H1 (cell line): ENCODE measurements around the gene MEGF11. TPM values are rescaled to one million over a fixed set of nuclear protein-coding genes. Genes with fewer than 3 reads are reported as not detected.
"Not testable (repeated sequence)": the region's sequence is repeated elsewhere in the genome, so short reads cannot be mapped to it uniquely, and the experiment has no call there.

Source experiments
- CTCF ChIA-PET: fragments of 300-600 bp; sonication (Branson Sonifier 250); formaldehyde crosslinking; loops from one replicate; lab custom pipeline; 2021; ENCODE audit not compliant: partially characterized antibody; lab: Charles Lee
- POLR2A ChIA-PET: fragments of 300-600 bp; sonication (Branson Sonifier 250); formaldehyde crosslinking; loops from one replicate; lab custom pipeline; 2021; ENCODE audit warnings: inconsistent platforms; ENCODE audit not compliant: partially characterized antibody; lab: Charles Lee
- DNase-seq, 2 experiments: peaks; one replicate each; pipeline versions ENCODE4 v3.0.0 to v3.0.0-alpha.2; 2010 to 2022; ENCODE audit warnings: low spot score in 2 of 2, low read depth in 1 of 2, mixed read lengths in 1 of 2
- FAIRE-seq: peaks from 2 replicates; lab custom pipeline; 2011; peaks lifted over from hg19 to GRCh38; lab: Jason Lieb, UNC
- H2AFZ ChIP-seq: 2 replicates; pipeline ENCODE4 v1.8.1; 2012; ENCODE audit warnings: low read length, inconsistent platforms
- H2AK5ac ChIP-seq: 2 replicates; pipeline ENCODE4 v1.6.1; 2013; ENCODE audit warnings: low read depth, low read length
- H2BK120ac ChIP-seq: replicated peaks from 2 replicates; pipeline ENCODE3; 2013; ENCODE audit warnings: low read depth, low read length, inconsistent platforms
- H2BK12ac ChIP-seq: 2 replicates; pipeline ENCODE4 v1.6.1; 2013; ENCODE audit warnings: low read depth, low read length
- H2BK15ac ChIP-seq: 2 replicates; pipeline ENCODE4 v1.6.1; 2013; ENCODE audit warnings: low read length
- H2BK20ac ChIP-seq: 2 replicates; pipeline ENCODE4 v1.6.1; 2013; ENCODE audit warnings: low read length
- H2BK5ac ChIP-seq: 2 replicates; pipeline ENCODE4 v1.6.1; 2013; ENCODE audit warnings: low read depth, low read length
- H3K14ac ChIP-seq: 2 replicates; pipeline ENCODE4 v1.6.1; 2013; ENCODE audit warnings: inconsistent platforms; ENCODE audit not compliant: insufficient read length
- H3K18ac ChIP-seq: 2 replicates; pipeline ENCODE4 v1.6.1; 2013; ENCODE audit warnings: low read length; ENCODE audit errors: extremely low read depth
- H3K23ac ChIP-seq: 2 replicates; pipeline ENCODE4 v1.6.1; 2013; ENCODE audit warnings: inconsistent platforms; ENCODE audit not compliant: insufficient read length
- H3K23me2 ChIP-seq: 2 replicates; pipeline ENCODE4 v1.6.1; 2013; ENCODE audit warnings: low read depth, low read length
- H3K27ac ChIP-seq: 2 replicates; pipeline ENCODE4 v1.6.1; 2011; ENCODE audit warnings: low read depth, low read length, inconsistent platforms
- H3K27me3 ChIP-seq, 4 experiments: replicated peaks in 1 of 4; 1 replicate in 1 of 4; 2 replicates in 3 of 4; pipeline versions ENCODE4 v1.6.1 to v1.8.1; 2011 to 2013; ENCODE audit warnings: low read length in 3 of 4, mild to moderate bottlenecking in 3 of 4, inconsistent platforms in 2 of 4, mixed read lengths in 2 of 4, moderate library complexity in 1 of 4; ENCODE audit not compliant: control insufficient read depth in 3 of 4, insufficient read depth in 3 of 4; ENCODE audit errors: extremely low read depth in 1 of 4
- H3K36me3 ChIP-seq, 4 experiments: 2 replicates each; pipeline versions ENCODE4 v1.6.1 to v1.8.1; 2011 to 2013; ENCODE audit warnings: mild to moderate bottlenecking in 4 of 4, low read length in 3 of 4, moderate library complexity in 2 of 4, control low read depth in 1 of 4, inconsistent platforms in 1 of 4; ENCODE audit not compliant: insufficient read depth in 4 of 4, control insufficient read depth in 2 of 4
- H3K4ac ChIP-seq: replicated peaks from 2 replicates; pipeline ENCODE3; 2013; ENCODE audit warnings: low read length, low read depth, mixed read lengths, inconsistent platforms; ENCODE audit not compliant: insufficient read length
- H3K4me1 ChIP-seq, 4 experiments: replicated peaks in 1 of 4; 1 replicate in 1 of 4; 2 replicates in 3 of 4; pipeline versions ENCODE4 v1.6.1 to v1.8.1; 2011 to 2013; ENCODE audit warnings: low read length in 3 of 4, inconsistent platforms in 2 of 4, mixed read lengths in 1 of 4; ENCODE audit not compliant: insufficient read depth in 4 of 4, control insufficient read depth in 3 of 4
- H3K4me2 ChIP-seq, 2 experiments: 2 replicates each; pipeline versions ENCODE4 v1.6.1 to v1.8.1; 2011 to 2013; ENCODE audit warnings: low read depth in 2 of 2, low read length in 2 of 2, control low read depth in 1 of 2, inconsistent platforms in 1 of 2, mild to moderate bottlenecking in 1 of 2; ENCODE audit not compliant: insufficient read depth in 1 of 2
- H3K4me3 ChIP-seq, 4 experiments: fragments of 200-600, 300-600 bp in 1 of 4; sonication (generic), shearing (Covaris generic), sonication (Bioruptor Twin) in 1 of 4; 2 replicates each; pipeline versions ENCODE4 v1.5.1 to v1.8.1; 2011 to 2016; ENCODE audit warnings: low read length in 4 of 4, low read depth in 3 of 4, control low read depth in 2 of 4, inconsistent platforms in 2 of 4, mild to moderate bottlenecking in 2 of 4, mixed read lengths in 1 of 4, moderate library complexity in 1 of 4; ENCODE audit not compliant: insufficient read depth in 2 of 4; ENCODE audit errors: extremely low read depth in 1 of 4
- H3K56ac ChIP-seq: replicated peaks from 2 replicates; pipeline ENCODE3; 2013; ENCODE audit warnings: low read depth, mild to moderate bottlenecking, mixed read lengths, low read length, inconsistent platforms; ENCODE audit not compliant: insufficient read length
- H3K79me1 ChIP-seq: 2 replicates; pipeline ENCODE4 v1.6.1; 2013; ENCODE audit warnings: low read depth, low read length, control low read depth
- H3K79me2 ChIP-seq, 2 experiments: 2 replicates each; pipeline versions ENCODE4 v1.6.1 to v1.8.1; 2012 to 2013; ENCODE audit warnings: low read length in 2 of 2, mild to moderate bottlenecking in 2 of 2, inconsistent platforms in 1 of 2; ENCODE audit not compliant: insufficient read depth in 2 of 2, control insufficient read depth in 1 of 2
- H3K9ac ChIP-seq, 4 experiments: replicated peaks in 1 of 4; 1 replicate in 1 of 4; 2 replicates in 3 of 4; pipeline versions ENCODE4 v1.6.1 to v1.8.1; 2011 to 2013; ENCODE audit warnings: low read depth in 3 of 4, low read length in 3 of 4, control low read depth in 2 of 4, mild to moderate bottlenecking in 2 of 4, moderate library complexity in 2 of 4, inconsistent platforms in 1 of 4; ENCODE audit errors: extremely low read depth in 1 of 4
- H3K9me3 ChIP-seq, 2 experiments: 2 replicates each; pipeline versions ENCODE4 v1.6.1 to v1.8.1; 2012 to 2013; ENCODE audit warnings: mild to moderate bottlenecking in 2 of 2, moderate library complexity in 2 of 2, control low read depth in 1 of 2, inconsistent platforms in 1 of 2, low read depth in 1 of 2, low read length in 1 of 2, mixed read lengths in 1 of 2; ENCODE audit not compliant: insufficient read depth in 2 of 2
- H4K20me1 ChIP-seq, 2 experiments: replicated peaks in 1 of 2; 2 replicates each; pipeline versions ENCODE3 to v1.8.1; 2011 to 2013; ENCODE audit warnings: inconsistent platforms in 2 of 2, low read length in 2 of 2, mild to moderate bottlenecking in 1 of 2; ENCODE audit not compliant: insufficient read depth in 2 of 2, control insufficient read depth in 1 of 2
- H4K5ac ChIP-seq: 2 replicates; pipeline ENCODE4 v1.6.1; 2013; ENCODE audit warnings: low read length, low read depth, mixed read lengths, inconsistent platforms; ENCODE audit not compliant: insufficient read length
- H4K8ac ChIP-seq: 2 replicates; pipeline ENCODE4 v1.8.0; 2013; ENCODE audit warnings: mild to moderate bottlenecking, moderate library complexity, low read length, inconsistent platforms; ENCODE audit not compliant: insufficient read depth; ENCODE audit errors: extremely low read depth
- H4K91ac ChIP-seq: replicated peaks from 2 replicates; pipeline ENCODE3; 2013; ENCODE audit warnings: low read length, mixed read lengths, inconsistent platforms; ENCODE audit not compliant: insufficient read length
- ATF2 ChIP-seq: IDR thresholded peaks from 2 replicates; pipeline ENCODE4 v1.6.1; 2012; ENCODE audit warnings: low read length, inconsistent platforms
- NANOG ChIP-seq: IDR thresholded peaks from 2 replicates; pipeline ENCODE4 v1.6.1; 2011; ENCODE audit warnings: low read length, low read depth, mild to moderate bottlenecking, inconsistent platforms; ENCODE audit not compliant: insufficient read depth, poor library complexity, severe bottlenecking
- TAF7 ChIP-seq: optimal IDR thresholded peaks from 2 replicates; pipeline ENCODE3; 2011; ENCODE audit warnings: low read depth, mild to moderate bottlenecking, inconsistent platforms, low read length, moderate library complexity, borderline replicate concordance
- WGBS, 2 experiments: shearing (Covaris generic) in 1 of 2; methylation state at CpG; one replicate each; pipeline versions ENCODE4 v1.1.6 to v1.1.7; 2013 to 2015; ENCODE audit warnings: low lambda C conversion rate in 2 of 2, mixed read lengths in 2 of 2, inconsistent platforms in 1 of 2, low coverage in 1 of 2, missing lambda C conversion rate in 1 of 2; ENCODE audit not compliant: insufficient replicate concordance in 2 of 2, insufficient coverage in 1 of 2, insufficient read length in 1 of 2; ENCODE audit errors: extremely low coverage in 1 of 2, missing lambda C conversion rate in 1 of 2; 5-methylcytosine and 5-hydroxymethylcytosine counted together
- polyA plus RNA-seq, 7 experiments: library from polyadenylated mRNA; depleted of rRNA in 3 of 7; stranded (reverse) in 5 of 7; unstranded in 2 of 7; fragments of >200 nt in 5 of 7; fragments of 200-250 nt in 2 of 7; gene quantifications; 1 replicate in 5 of 7; 2 replicates in 1 of 7; 4 replicates in 1 of 7; pipeline versions ENCODE4 v1.2.1 to v1.2.3, GENCODE V29; 2011 to 2013; ENCODE audit warnings: missing spikeins in 2 of 7, mixed read lengths in 2 of 7
- total RNA-seq: library from RNA; stranded (reverse); fragmentation: NEBNext Ultra II Directional; extraction: Animal tissue kit (Norgen Biotek cat#: 25700); gene quantifications from 2 replicates; pipeline ENCODE4 v1.2.1, GENCODE V29; 2021

Gene MEGF11
- total and polyA plus RNA-seq, 2 of the 8 experiments (the other 6 are each of a cell fraction or from before 2014, with no cell fraction given), result 4.4 to 4.8 TPM

- TF ChIP-seq ATF2, result no peak
- no peak for TF ChIP-seq NANOG
- no peak for TF ChIP-seq TAF7
Measured at GRCh38 chr15:65873256-65873655, 380.3 kb downstream of the MEGF11 start (continued).

- H3K4me2 ChIP-seq, H4K5ac ChIP-seq, H2AFZ ChIP-seq, H4K20me1 ChIP-seq, H3K4me3 ChIP-seq, DNase-seq, H3K4ac ChIP-seq, H2BK20ac ChIP-seq, FAIRE-seq, H2AK5ac ChIP-seq, H2BK120ac ChIP-seq, H2BK15ac ChIP-seq, H3K23ac ChIP-seq, H3K18ac ChIP-seq, H3K56ac ChIP-seq, H4K8ac ChIP-seq, H3K79me1 ChIP-seq, H3K9ac ChIP-seq, H3K4me1 ChIP-seq, H3K27me3 ChIP-seq, H4K91ac ChIP-seq, CTCF ChIA-PET, H3K23me2 ChIP-seq, H3K27ac ChIP-seq, H3K14ac ChIP-seq, H3K9me3 ChIP-seq, H2BK12ac ChIP-seq, H2BK5ac ChIP-seq: not testable (repeated sequence)
- peaks cover 7 to 77% of the 10 kb centered on the region in 2 experiments for H3K79me2 ChIP-seq
- 94% methylated on average over 5 of the region's 5 CpGs; no CpG with 5 or more reads in 1 of the 2 experiments for WGBS, 2 experiments
- POLR2A ChIA-PET, result interaction anchor here (0.6 kb wide), 1 partner anchor 226 kb away, joined by 3 read pairs; no protein-coding TSS in a partner anchor
- peaks cover 6 to 10% (median 9%) of the 10 kb centered on the region in 4 experiments; a peak in 7 of 8 replicates for H3K36me3 ChIP-seq
Measured at GRCh38 chr15:65872596-65872995, 381.0 kb downstream of the MEGF11 start.
